MM.1S (cell line): ENCODE data around the gene SAV1.
"Not testable (repeated sequence)": the region's sequence is repeated elsewhere in the genome, so short reads cannot be mapped to it uniquely, and the experiment has no call there.

Experiments used
- DNase-seq: peaks from one replicate; pipeline ENCODE4 v3.0.0-alpha.2; 2015
- H2AFZ ChIP-seq: fragments of 300-600 bp; sonication (generic); 2 replicates; pipeline ENCODE4 v1.6.0; 2016; ENCODE audit warnings: antibody characterized with exemption, low read length
- H3F3A ChIP-seq: fragments of 300-600 bp; sonication (generic); 2 replicates; pipeline ENCODE4 v1.6.1; 2016; ENCODE audit warnings: mild to moderate bottlenecking, antibody characterized with exemption, low read length, moderate library complexity, mixed read lengths; ENCODE audit not compliant: insufficient read depth
- H3K27ac ChIP-seq: fragments of 300-600 bp; sonication (generic); 2 replicates; pipeline ENCODE4 v1.5.1; 2016; ENCODE audit warnings: mild to moderate bottlenecking, low read length
- H3K27me3 ChIP-seq: fragments of 300-600 bp; sonication (generic); replicated peaks from 2 replicates; pipeline ENCODE4 v1.6.0; 2016; ENCODE audit warnings: low read length; ENCODE audit not compliant: insufficient read depth
- H3K36me3 ChIP-seq: fragments of 300-600 bp; sonication (generic); replicated peaks from 2 replicates; pipeline ENCODE4 v1.6.1; 2016; ENCODE audit warnings: mild to moderate bottlenecking, low read length, mixed read lengths; ENCODE audit not compliant: insufficient read depth
- H3K4me1 ChIP-seq: fragments of 300-600 bp; sonication (generic); 2 replicates; pipeline ENCODE4 v1.6.1; 2016; ENCODE audit warnings: low read length, mixed read lengths
- H3K4me2 ChIP-seq: fragments of 300-600 bp; sonication (generic); 2 replicates; pipeline ENCODE4 v1.6.0; 2016; ENCODE audit warnings: low read depth, low read length
- H3K4me3 ChIP-seq: fragments of 300-600 bp; sonication (generic); 2 replicates; pipeline ENCODE4 v1.5.1; 2016; ENCODE audit warnings: low read length, mixed read lengths
- H3K79me2 ChIP-seq: fragments of 300-600 bp; sonication (generic); 2 replicates; pipeline ENCODE4 v1.6.1; 2016; ENCODE audit warnings: mixed run types, low read length, mixed read lengths
- H3K9ac ChIP-seq: fragments of 300-600 bp; sonication (generic); 2 replicates; pipeline ENCODE4 v1.6.1; 2016; ENCODE audit warnings: low read length, mixed read lengths
- H3K9me2 ChIP-seq: fragments of 300-600 bp; sonication (generic); replicated peaks from 2 replicates; pipeline ENCODE4 v1.6.1; 2016; ENCODE audit warnings: mild to moderate bottlenecking, low read length, mixed read lengths; ENCODE audit not compliant: insufficient read depth
- H3K9me3 ChIP-seq: fragments of 300-600 bp; sonication (generic); replicated peaks from 2 replicates; pipeline ENCODE4 v1.6.1; 2016; ENCODE audit warnings: mild to moderate bottlenecking, low read length, mixed read lengths; ENCODE audit not compliant: insufficient read depth
- H4K20me1 ChIP-seq: fragments of 300-600 bp; sonication (generic); 2 replicates; pipeline ENCODE4 v1.6.1; 2016; ENCODE audit warnings: mild to moderate bottlenecking, low read length, moderate library complexity, mixed read lengths; ENCODE audit not compliant: insufficient read depth
- EZH2 ChIP-seq: fragments of 300-600 bp; sonication (generic); optimal IDR thresholded peaks from 2 replicates; pipeline ENCODE3; 2017; ENCODE audit warnings: low read depth, mild to moderate bottlenecking, antibody characterized with exemption, low read length, mixed read lengths
- EZH2phosphoT487 ChIP-seq: fragments of 300-600 bp; sonication (generic); IDR thresholded peaks from 2 replicates; pipeline ENCODE4 v1.6.1; 2018; ENCODE audit warnings: antibody characterized with exemption, low read length
- TF ChIP-seq, protein P1 (sequence below): fragments of 300-600 bp; sonication (generic); IDR thresholded peaks from 2 replicates; pipeline ENCODE4 v1.5.1; 2016; ENCODE audit warnings: antibody characterized with exemption, low read length, mixed read lengths

Gene SAV1

DNA sequence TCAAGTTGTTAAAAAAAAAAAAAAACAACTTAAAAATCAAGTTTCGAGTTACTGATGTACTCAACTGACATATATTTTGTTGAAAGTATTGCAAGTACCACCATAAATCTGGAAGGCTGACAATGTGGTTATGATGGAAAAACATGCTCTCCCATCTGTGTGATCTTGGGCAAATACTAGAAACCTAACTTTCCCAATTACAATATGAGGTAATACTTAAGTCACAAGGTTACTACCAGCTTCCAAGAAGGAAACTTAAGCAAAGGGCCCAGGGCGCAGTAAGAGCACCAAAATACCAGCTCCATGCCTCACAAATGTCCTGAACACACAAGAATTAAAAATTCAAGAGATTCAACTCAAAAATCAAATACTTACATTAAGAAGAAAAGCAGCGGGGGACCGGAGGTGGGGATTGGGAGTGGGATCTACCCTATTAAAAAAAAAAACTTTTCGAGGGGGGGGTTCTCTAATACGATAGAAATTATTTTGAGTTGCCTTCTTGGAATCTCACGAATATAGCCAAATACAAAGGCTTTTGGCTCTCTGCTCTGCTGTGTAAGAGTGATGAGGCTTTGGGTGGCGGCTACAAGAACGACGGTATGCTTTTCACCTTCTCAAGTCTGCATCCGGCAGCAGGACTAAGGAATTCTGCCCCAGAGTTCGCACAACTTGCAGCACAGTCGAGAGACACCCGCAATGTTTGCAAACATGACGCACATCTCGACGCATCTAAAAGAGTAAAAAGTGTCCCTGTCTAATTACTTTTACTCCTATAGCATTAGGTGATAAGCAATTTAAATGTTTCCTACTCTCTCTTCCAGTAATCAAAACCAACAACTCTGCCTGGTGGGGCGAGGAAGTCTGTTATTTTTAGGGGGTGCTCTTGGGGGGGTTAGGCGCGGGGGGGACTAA lies 1.1 kb downstream of the SAV1 start:
- 0 out of 2 replicates have a peak, but pooled peaks cover 7% of the 10 kb centered on the region for H3F3A ChIP-seq
- H3K9me2 ChIP-seq = no peaks in the 10 kb centered on the region
- peaks cover 22% of the 10 kb centered on the region for H3K79me2 ChIP-seq
- H3K9me3 ChIP-seq = no peaks in the 10 kb centered on the region
- H3K27me3 ChIP-seq = no peaks in the 10 kb centered on the region
- no peaks in the 10 kb centered on the region for H3K4me1 ChIP-seq
- H3K36me3 ChIP-seq = no peaks in the 10 kb centered on the region
- H3K4me3 ChIP-seq = peak overlapping the region; percentile 70
- peak; percentile 16 for DNase-seq
- H3K9ac ChIP-seq = peak overlapping the region; percentile 44; the same call in 1 of the 2 replicates
- TF ChIP-seq EZH2phosphoT487 = no peak
- TF ChIP-seq, protein P1, sequence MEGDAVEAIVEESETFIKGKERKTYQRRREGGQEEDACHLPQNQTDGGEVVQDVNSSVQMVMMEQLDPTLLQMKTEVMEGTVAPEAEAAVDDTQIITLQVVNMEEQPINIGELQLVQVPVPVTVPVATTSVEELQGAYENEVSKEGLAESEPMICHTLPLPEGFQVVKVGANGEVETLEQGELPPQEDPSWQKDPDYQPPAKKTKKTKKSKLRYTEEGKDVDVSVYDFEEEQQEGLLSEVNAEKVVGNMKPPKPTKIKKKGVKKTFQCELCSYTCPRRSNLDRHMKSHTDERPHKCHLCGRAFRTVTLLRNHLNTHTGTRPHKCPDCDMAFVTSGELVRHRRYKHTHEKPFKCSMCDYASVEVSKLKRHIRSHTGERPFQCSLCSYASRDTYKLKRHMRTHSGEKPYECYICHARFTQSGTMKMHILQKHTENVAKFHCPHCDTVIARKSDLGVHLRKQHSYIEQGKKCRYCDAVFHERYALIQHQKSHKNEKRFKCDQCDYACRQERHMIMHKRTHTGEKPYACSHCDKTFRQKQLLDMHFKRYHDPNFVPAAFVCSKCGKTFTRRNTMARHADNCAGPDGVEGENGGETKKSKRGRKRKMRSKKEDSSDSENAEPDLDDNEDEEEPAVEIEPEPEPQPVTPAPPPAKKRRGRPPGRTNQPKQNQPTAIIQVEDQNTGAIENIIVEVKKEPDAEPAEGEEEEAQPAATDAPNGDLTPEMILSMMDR = no peak
- TF ChIP-seq EZH2 = no peak
- 0 out of 2 replicates have a peak overlapping the region, but pooled peaks have one; percentile 23 for H2AFZ ChIP-seq
- no peaks in the 10 kb centered on the region for H4K20me1 ChIP-seq
- H3K27ac ChIP-seq = peak overlapping the region; percentile 10; the same call in 1 of the 2 replicates
- peak overlapping the region; percentile 68 for H3K4me2 ChIP-seq

DNA sequence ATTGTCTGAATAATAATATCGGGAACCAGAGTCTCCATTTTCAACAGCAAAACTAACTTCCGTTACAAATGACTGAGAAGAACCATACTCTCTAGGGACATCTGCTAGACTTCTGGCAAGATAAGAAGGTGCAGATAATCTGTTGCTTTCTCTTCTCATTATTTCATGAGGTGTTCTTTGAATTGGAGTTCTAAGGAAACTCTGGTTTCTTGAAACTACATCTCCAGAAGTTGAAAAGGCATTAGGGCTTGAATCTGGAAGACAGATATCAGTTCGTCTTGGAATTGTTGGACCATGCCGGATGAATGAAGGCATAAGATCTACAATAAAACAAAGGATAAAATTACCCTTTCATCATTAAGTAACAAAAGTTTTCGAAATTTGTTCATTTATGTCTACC lies 2.8 kb downstream of the SAV1 start:
- H3K9ac ChIP-seq, H3F3A ChIP-seq, H2AFZ ChIP-seq, H3K4me1 ChIP-seq, H4K20me1 ChIP-seq, DNase-seq, H3K27me3 ChIP-seq, H3K4me2 ChIP-seq, H3K4me3 ChIP-seq, H3K9me3 ChIP-seq, H3K9me2 ChIP-seq, H3K27ac ChIP-seq, H3K36me3 ChIP-seq: not testable (repeated sequence)
- H3K79me2 ChIP-seq = peaks cover 22% of the 10 kb centered on the region

DNA sequence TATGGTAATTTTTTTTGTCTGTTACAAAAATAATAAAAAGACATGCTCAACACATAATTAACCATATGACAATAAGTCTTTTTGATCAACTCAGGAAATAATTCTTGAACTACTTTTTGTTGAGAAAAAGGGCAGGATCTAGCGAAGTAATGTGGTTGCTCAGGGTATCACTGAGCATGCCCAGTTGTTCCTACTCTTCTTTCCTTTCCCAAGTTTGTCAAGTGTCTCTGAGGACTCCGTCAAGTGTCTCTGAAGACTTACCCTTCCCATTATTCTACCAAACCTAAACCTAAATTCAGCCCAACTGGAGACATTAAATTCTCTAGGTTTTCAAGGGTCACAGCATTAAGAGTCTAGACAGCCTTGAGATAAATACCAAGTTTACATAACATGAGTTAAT lies 3.5 kb downstream of the SAV1 start:
- peaks cover 22% of the 10 kb centered on the region for H3K79me2 ChIP-seq
- not testable (repeated sequence) for DNase-seq, H3K36me3 ChIP-seq, H4K20me1 ChIP-seq, H3K9me3 ChIP-seq, H3K27me3 ChIP-seq, H3K4me3 ChIP-seq, H3K4me1 ChIP-seq, H2AFZ ChIP-seq, H3K9ac ChIP-seq, H3K4me2 ChIP-seq, H3K9me2 ChIP-seq, H3F3A ChIP-seq, H3K27ac ChIP-seq

DNA sequence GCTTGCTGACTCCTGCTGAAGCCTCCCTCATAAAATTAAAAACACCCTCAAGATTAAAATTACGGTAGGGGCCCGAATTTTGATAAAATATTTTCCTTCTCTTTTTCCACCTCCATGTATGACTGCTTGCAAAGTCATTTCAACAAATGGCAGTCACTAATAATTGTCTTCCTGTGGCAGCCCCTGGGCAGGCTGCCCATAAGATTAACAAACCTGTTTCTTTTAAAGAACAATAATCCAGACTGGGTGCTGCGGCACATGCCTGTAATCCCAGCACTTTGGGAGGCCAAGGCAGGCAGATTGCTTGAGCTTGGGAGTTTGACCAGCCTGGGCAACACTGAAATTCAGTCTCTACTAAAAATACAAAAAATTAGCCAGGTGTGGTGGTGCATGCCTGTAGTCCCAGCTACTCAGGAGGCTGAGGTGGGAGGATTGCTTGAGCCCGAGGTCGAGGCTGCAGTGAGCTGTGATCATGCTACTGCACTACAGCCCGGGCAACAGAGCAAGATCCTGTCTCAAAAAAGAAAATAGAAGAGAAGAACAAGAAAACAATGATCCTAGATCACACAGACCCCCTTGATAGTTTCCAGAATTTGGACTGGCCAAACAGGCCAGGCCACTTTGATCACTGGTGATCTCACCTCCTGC lies 8.7 kb downstream of the SAV1 start:
- Histone ChIP-seq H3K9ac (no peak overlapping the region), H3K4me3 (no peak overlapping the region), H3K4me1 (no peaks in the 10 kb centered on the region), H3K27ac (no peak overlapping the region), H3F3A (no peaks in the 10 kb centered on the region), H3K9me3 (no peaks in the 10 kb centered on the region), H3K4me2 (no peak overlapping the region), H3K27me3 (no peaks in the 10 kb centered on the region), H3K79me2 (no peaks in the 10 kb centered on the region), H4K20me1 (no peaks in the 10 kb centered on the region), H3K36me3 (no peaks in the 10 kb centered on the region), H2AFZ (no peak overlapping the region), H3K9me2 (no peaks in the 10 kb centered on the region)
- TF ChIP-seq EZH2 (no peak), EZH2phosphoT487 (no peak)
- TF ChIP-seq, protein P1 = no peak
- no peak for DNase-seq
